Measurements from ENCODE around the gene SIPA1L3.

Gene SIPA1L3

GRCh38 chr19:38118176-38118575, 211.2 kb downstream of the SIPA1L3 start:
- 81 to 84% methylated on average over 8 to 9 of the region's 9 CpGs for WGBS, 2 experiments (ENCODE audit: insufficient coverage in 2 of 2)
- H3K9me3 ChIP-seq (ENCODE audit: control insufficient read depth, low read length): peaks cover 8% of the 10 kb centered on the region
- no peak overlapping the region for H3K4me3 ChIP-seq (ENCODE audit: extremely low read depth, insufficient read depth, low read length, poor library complexity, severe bottlenecking)
- peaks cover 55% of the 10 kb centered on the region for H3K36me3 ChIP-seq (ENCODE audit: control insufficient read depth, insufficient read depth, low read length)
- H3K27ac ChIP-seq (ENCODE audit: low read depth, low read length, severe bottlenecking): no peak overlapping the region
- peaks cover 3% of the 10 kb centered on the region for H3K4me1 ChIP-seq (ENCODE audit: control insufficient read depth, insufficient read depth, low read length, poor library complexity, severe bottlenecking)

- Histone ChIP-seq H3K9me3 (ENCODE audit: control insufficient read depth, low read length) (peaks cover 14% of the 10 kb centered on the region), H3K4me1 (ENCODE audit: control insufficient read depth, insufficient read depth, low read length, poor library complexity, severe bottlenecking) (no peaks in the 10 kb centered on the region), H3K4me3 (ENCODE audit: extremely low read depth, insufficient read depth, low read length, poor library complexity, severe bottlenecking) (no peak overlapping the region), H3K27ac (ENCODE audit: low read depth, low read length, severe bottlenecking) (no peak overlapping the region), H3K36me3 (ENCODE audit: control insufficient read depth, insufficient read depth, low read length) (peaks cover 48% of the 10 kb centered on the region)
- 92 to 100% methylated on average over 4 of the region's 4 CpGs for WGBS, 2 experiments (ENCODE audit: insufficient coverage in 2 of 2)
Measured at GRCh38 chr19:38120471-38121025, 213.5 kb downstream of the SIPA1L3 start.

GRCh38 chr19:38122402-38123093, 215.5 kb downstream of the SIPA1L3 start:
- peaks cover 51% of the 10 kb centered on the region for H3K36me3 ChIP-seq (ENCODE audit: control insufficient read depth, insufficient read depth, low read length)
- no peak overlapping the region for H3K27ac ChIP-seq (ENCODE audit: low read depth, low read length, severe bottlenecking)
- peaks cover 14% of the 10 kb centered on the region for H3K9me3 ChIP-seq (ENCODE audit: control insufficient read depth, low read length)
- 92 to 94% methylated on average over 24 of the region's 24 CpGs for WGBS, 2 experiments (ENCODE audit: insufficient coverage in 2 of 2)
- no peak overlapping the region for H3K4me3 ChIP-seq (ENCODE audit: extremely low read depth, insufficient read depth, low read length, poor library complexity, severe bottlenecking)
- no peaks in the 10 kb centered on the region for H3K4me1 ChIP-seq (ENCODE audit: control insufficient read depth, insufficient read depth, low read length, poor library complexity, severe bottlenecking)

GRCh38 chr19:38125238-38125637, 218.2 kb downstream of the SIPA1L3 start:
- WGBS, 2 experiments (ENCODE audit: insufficient coverage in 2 of 2): 96 to 100% methylated on average over 5 to 7 of the region's 9 CpGs
- H3K27ac ChIP-seq (ENCODE audit: low read depth, low read length, severe bottlenecking): no peak overlapping the region
- H3K4me1 ChIP-seq (ENCODE audit: control insufficient read depth, insufficient read depth, low read length, poor library complexity, severe bottlenecking): no peaks in the 10 kb centered on the region
- H3K9me3 ChIP-seq (ENCODE audit: control insufficient read depth, low read length): peaks cover 6% of the 10 kb centered on the region
- no peak overlapping the region for H3K4me3 ChIP-seq (ENCODE audit: extremely low read depth, insufficient read depth, low read length, poor library complexity, severe bottlenecking)
- H3K36me3 ChIP-seq (ENCODE audit: control insufficient read depth, insufficient read depth, low read length): peaks cover 25% of the 10 kb centered on the region

- Histone ChIP-seq H3K36me3 (ENCODE audit: control insufficient read depth, insufficient read depth, low read length) (peaks cover 10% of the 10 kb centered on the region), H3K9me3 (ENCODE audit: control insufficient read depth, low read length) (peaks cover 1% of the 10 kb centered on the region), H3K4me3 (ENCODE audit: extremely low read depth, insufficient read depth, low read length, poor library complexity, severe bottlenecking) (no peak overlapping the region), H3K27ac (ENCODE audit: low read depth, low read length, severe bottlenecking) (no peak overlapping the region), H3K4me1 (ENCODE audit: control insufficient read depth, insufficient read depth, low read length, poor library complexity, severe bottlenecking) (no peaks in the 10 kb centered on the region)
- 95% methylated on average over 25 of the region's 25 CpGs for WGBS, 2 experiments (ENCODE audit: insufficient coverage in 2 of 2)
Measured at GRCh38 chr19:38130399-38130798, 223.4 kb downstream of the SIPA1L3 start.

GRCh38 chr19:38132781-38133180, 225.8 kb downstream of the SIPA1L3 start:
- WGBS, 2 experiments (ENCODE audit: insufficient coverage in 2 of 2): 96 to 99% methylated on average over 5 to 6 of the region's 6 CpGs
- H3K9me3 ChIP-seq (ENCODE audit: control insufficient read depth, low read length): no peaks in the 10 kb centered on the region
- no peak overlapping the region for H3K4me3 ChIP-seq (ENCODE audit: extremely low read depth, insufficient read depth, low read length, poor library complexity, severe bottlenecking)
- no peaks in the 10 kb centered on the region for H3K4me1 ChIP-seq (ENCODE audit: control insufficient read depth, insufficient read depth, low read length, poor library complexity, severe bottlenecking)
- no peak overlapping the region for H3K27ac ChIP-seq (ENCODE audit: low read depth, low read length, severe bottlenecking)
- H3K36me3 ChIP-seq (ENCODE audit: control insufficient read depth, insufficient read depth, low read length): peaks cover 7% of the 10 kb centered on the region

GRCh38 chr19:38133319-38133718, 226.3 kb downstream of the SIPA1L3 start:
- no peaks in the 10 kb centered on the region for H3K4me1 ChIP-seq (ENCODE audit: control insufficient read depth, insufficient read depth, low read length, poor library complexity, severe bottlenecking)
- H3K9me3 ChIP-seq (ENCODE audit: control insufficient read depth, low read length): no peaks in the 10 kb centered on the region
- no peak overlapping the region for H3K4me3 ChIP-seq (ENCODE audit: extremely low read depth, insufficient read depth, low read length, poor library complexity, severe bottlenecking)
- 97 to 100% methylated on average over 2 to 3 of the region's 3 CpGs for WGBS, 2 experiments (ENCODE audit: insufficient coverage in 2 of 2)
- no peak overlapping the region for H3K27ac ChIP-seq (ENCODE audit: low read depth, low read length, severe bottlenecking)
- peaks cover 9% of the 10 kb centered on the region for H3K36me3 ChIP-seq (ENCODE audit: control insufficient read depth, insufficient read depth, low read length)

- peaks cover 10% of the 10 kb centered on the region for H3K36me3 ChIP-seq (ENCODE audit: control insufficient read depth, insufficient read depth, low read length)
- H3K4me3 ChIP-seq (ENCODE audit: extremely low read depth, insufficient read depth, low read length, poor library complexity, severe bottlenecking): no peak overlapping the region
- no peaks in the 10 kb centered on the region for H3K4me1 ChIP-seq (ENCODE audit: control insufficient read depth, insufficient read depth, low read length, poor library complexity, severe bottlenecking)
- 72 to 80% methylated on average over 12 to 13 of the region's 14 CpGs for WGBS, 2 experiments (ENCODE audit: insufficient coverage in 2 of 2)
- no peaks in the 10 kb centered on the region for H3K9me3 ChIP-seq (ENCODE audit: control insufficient read depth, low read length)
- H3K27ac ChIP-seq (ENCODE audit: low read depth, low read length, severe bottlenecking): no peak overlapping the region
Measured at GRCh38 chr19:38134540-38135149, 227.6 kb downstream of the SIPA1L3 start.

- Histone ChIP-seq H3K4me1 (ENCODE audit: control insufficient read depth, insufficient read depth, low read length, poor library complexity, severe bottlenecking) (no peaks in the 10 kb centered on the region), H3K36me3 (ENCODE audit: control insufficient read depth, insufficient read depth, low read length) (peaks cover 10% of the 10 kb centered on the region), H3K27ac (ENCODE audit: low read depth, low read length, severe bottlenecking) (no peak overlapping the region), H3K4me3 (ENCODE audit: extremely low read depth, insufficient read depth, low read length, poor library complexity, severe bottlenecking) (no peak overlapping the region), H3K9me3 (ENCODE audit: control insufficient read depth, low read length) (no peaks in the 10 kb centered on the region)
- WGBS, 2 experiments (ENCODE audit: insufficient coverage in 2 of 2): 91 to 95% methylated on average over 13 to 15 of the region's 21 CpGs
Measured at GRCh38 chr19:38135150-38135998, 228.4 kb downstream of the SIPA1L3 start.

GRCh38 chr19:38139122-38139521, 232.1 kb downstream of the SIPA1L3 start:
- no peaks in the 10 kb centered on the region for H3K9me3 ChIP-seq (ENCODE audit: control insufficient read depth, low read length)
- H3K4me1 ChIP-seq (ENCODE audit: control insufficient read depth, insufficient read depth, low read length, poor library complexity, severe bottlenecking): no peaks in the 10 kb centered on the region
- WGBS, 2 experiments (ENCODE audit: insufficient coverage in 2 of 2): 85% methylated on average over 4 to 5 of the region's 6 CpGs
- peaks cover 3% of the 10 kb centered on the region for H3K36me3 ChIP-seq (ENCODE audit: control insufficient read depth, insufficient read depth, low read length)
- H3K4me3 ChIP-seq (ENCODE audit: extremely low read depth, insufficient read depth, low read length, poor library complexity, severe bottlenecking): no peak overlapping the region
- H3K27ac ChIP-seq (ENCODE audit: low read depth, low read length, severe bottlenecking): no peak overlapping the region
